Measurements from ENCODE around the gene THSD4.

GRCh38 chr15:71597637-71598036, 482.4 kb downstream of the THSD4 start:
- TF ChIP-seq CTCF (IDR thresholded peaks at IDR 0.05; ENCODE audit: low read length): no peak
- TF ChIP-seq EZH2 (IDR thresholded peaks at IDR 0.05; ENCODE audit: borderline replicate concordance, low read length): no peak
